ENCODE data around the gene UGT2B17.
"Not testable (repeated sequence)": the region's sequence is repeated elsewhere in the genome, so short reads cannot be mapped to it uniquely, and the experiment has no call there.

Gene UGT2B17

DNA sequence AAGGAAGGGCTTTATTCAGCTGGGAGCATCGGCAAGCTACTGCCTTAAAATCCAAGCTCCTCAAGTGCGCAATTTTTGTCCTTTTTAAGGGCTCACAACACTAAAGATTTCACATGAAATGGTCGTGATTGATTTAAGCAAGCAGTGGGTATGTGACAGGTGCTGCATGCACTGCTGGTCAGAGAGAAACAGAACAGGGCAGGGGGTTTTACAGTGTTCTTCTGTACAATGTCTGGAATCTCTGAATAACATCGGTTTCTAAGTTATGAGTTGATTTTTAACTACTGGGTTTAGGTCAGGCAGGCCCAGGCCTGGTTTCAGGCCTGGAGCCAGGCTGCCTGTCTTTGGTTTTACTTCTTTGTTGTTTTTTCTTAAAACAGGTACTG lies 6.0 kb downstream of the UGT2B17 start:
- no peak overlapping the region for H3K4me2 ChIP-seq (ENCODE audit: low read length)
- no peaks in the 10 kb centered on the region for H3K4me1 ChIP-seq
- TF ChIP-seq CTCF (IDR thresholded peaks at IDR 0.05), result no peak
- H2AFZ ChIP-seq, result no peak overlapping the region
- H3K36me3 ChIP-seq (ENCODE audit: control insufficient read depth, insufficient read depth, low read length), result no peaks in the 10 kb centered on the region
- no peak overlapping the region for H3K4me3 ChIP-seq (ENCODE audit: low read depth, low read length)
- no peaks in the 10 kb centered on the region for H3K9me3 ChIP-seq (ENCODE audit: control insufficient read depth, low read length)
- H3K27ac ChIP-seq, result no peak overlapping the region
- no peaks in the 10 kb centered on the region for H3K27me3 ChIP-seq (ENCODE audit: control insufficient read depth, insufficient read depth, low read length)
- no peaks in the 10 kb centered on the region for H3K79me2 ChIP-seq
- no peak overlapping the region for H3K9ac ChIP-seq

- H3K9me3 ChIP-seq (ENCODE audit: control insufficient read depth, low read length), result no peaks in the 10 kb centered on the region
- no peaks in the 10 kb centered on the region for H3K79me2 ChIP-seq
- H3K9ac ChIP-seq, result no peak overlapping the region
- H3K4me1 ChIP-seq, result no peaks in the 10 kb centered on the region
- H3K27ac ChIP-seq, result no peak overlapping the region
- H3K4me3 ChIP-seq (ENCODE audit: low read depth, low read length), result no peak overlapping the region
- H3K27me3 ChIP-seq (ENCODE audit: control insufficient read depth, insufficient read depth, low read length), result no peaks in the 10 kb centered on the region
- H3K4me2 ChIP-seq (ENCODE audit: low read length), result no peak overlapping the region
- no peak overlapping the region for H2AFZ ChIP-seq
- TF ChIP-seq CTCF (IDR thresholded peaks at IDR 0.05), result no peak
- no peaks in the 10 kb centered on the region for H3K36me3 ChIP-seq (ENCODE audit: control insufficient read depth, insufficient read depth, low read length)
These were observed 6.5 kb downstream of the UGT2B17 start for GRCh38 chr4:68569466-68570121.

DNA sequence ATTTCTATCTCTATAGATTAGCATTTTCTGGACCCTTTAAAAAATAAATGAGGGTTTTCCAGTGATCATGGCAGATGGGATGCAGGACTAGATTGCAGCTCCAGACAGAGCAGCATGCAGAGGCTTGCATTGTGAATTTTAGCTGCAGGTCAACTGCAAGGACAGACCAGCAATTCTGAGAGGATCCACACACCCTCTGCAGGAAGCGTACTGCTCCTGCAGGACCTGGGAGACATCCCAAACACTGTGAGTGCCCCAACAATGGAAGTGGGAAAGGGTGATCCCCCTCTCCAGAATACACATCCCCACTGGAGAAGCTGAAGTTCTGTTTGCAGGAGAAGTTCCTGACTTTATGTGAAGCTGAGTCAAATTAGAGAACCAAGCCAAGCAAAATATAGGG lies 7.1 kb downstream of the UGT2B17 start:
- not testable (repeated sequence) for H3K79me2 ChIP-seq; H2AFZ ChIP-seq; H3K27me3 ChIP-seq (ENCODE audit: control insufficient read depth, insufficient read depth, low read length); H3K9me3 ChIP-seq (ENCODE audit: control insufficient read depth, low read length); H3K27ac ChIP-seq; H3K4me3 ChIP-seq (ENCODE audit: low read depth, low read length); H3K4me2 ChIP-seq (ENCODE audit: low read length); H3K36me3 ChIP-seq (ENCODE audit: control insufficient read depth, insufficient read depth, low read length); H3K9ac ChIP-seq; H3K4me1 ChIP-seq

DNA sequence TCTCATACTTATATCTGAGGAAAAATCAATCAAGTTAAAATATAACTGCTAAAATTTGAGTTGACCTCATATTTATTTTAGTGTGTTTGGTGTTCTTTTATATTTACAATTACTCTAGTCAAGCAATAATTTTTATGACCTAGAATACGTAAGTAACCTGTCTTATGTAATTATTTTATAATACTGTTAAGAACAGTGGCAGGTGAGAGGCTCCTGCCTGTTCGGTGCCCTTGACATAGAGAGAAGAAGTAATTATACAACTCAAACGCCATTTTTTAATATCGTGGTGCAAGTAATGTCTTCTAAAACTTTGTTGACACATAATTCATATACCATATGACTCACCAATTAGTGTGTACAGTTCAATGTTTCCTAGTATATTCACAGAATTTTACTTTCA lies 7.6 kb downstream of the UGT2B17 start:
- H3K9me3 ChIP-seq (ENCODE audit: control insufficient read depth, low read length); H3K9ac ChIP-seq; H2AFZ ChIP-seq: not testable (repeated sequence)

DNA sequence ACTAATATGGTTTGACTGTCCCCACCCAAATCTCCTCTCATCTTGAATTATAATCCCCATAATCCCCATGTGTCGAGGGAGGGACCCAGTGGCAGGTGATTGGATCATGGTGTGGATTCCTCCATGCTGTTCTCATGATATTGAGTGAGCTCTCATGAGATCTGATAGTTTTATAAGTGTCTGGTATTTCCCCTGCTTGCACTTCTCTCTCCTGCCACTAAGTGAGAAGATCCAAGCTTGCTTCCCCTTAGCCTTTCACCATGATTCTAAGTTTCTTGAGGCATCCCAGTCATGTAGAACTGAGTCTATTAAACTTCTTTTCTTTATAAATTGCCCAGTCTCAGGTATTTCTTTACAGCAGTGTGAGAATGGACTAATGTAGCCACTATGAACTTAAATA lies 9.8 kb downstream of the UGT2B17 start:
- H3K9ac ChIP-seq; H3K27me3 ChIP-seq (ENCODE audit: control insufficient read depth, insufficient read depth, low read length); H3K9me3 ChIP-seq (ENCODE audit: control insufficient read depth, low read length); H3K27ac ChIP-seq; H3K36me3 ChIP-seq (ENCODE audit: control insufficient read depth, insufficient read depth, low read length); H3K4me1 ChIP-seq; H3K4me2 ChIP-seq (ENCODE audit: low read length); H3K79me2 ChIP-seq; H3K4me3 ChIP-seq (ENCODE audit: low read depth, low read length); H2AFZ ChIP-seq: not testable (repeated sequence)

More for the DNA sequence above, 7.6 kb downstream of the UGT2B17 start:
- H3K4me3 ChIP-seq (ENCODE audit: low read depth, low read length); H3K79me2 ChIP-seq; H3K4me2 ChIP-seq (ENCODE audit: low read length); H3K4me1 ChIP-seq; H3K27me3 ChIP-seq (ENCODE audit: control insufficient read depth, insufficient read depth, low read length); H3K36me3 ChIP-seq (ENCODE audit: control insufficient read depth, insufficient read depth, low read length); H3K27ac ChIP-seq: not testable (repeated sequence)

DNA sequence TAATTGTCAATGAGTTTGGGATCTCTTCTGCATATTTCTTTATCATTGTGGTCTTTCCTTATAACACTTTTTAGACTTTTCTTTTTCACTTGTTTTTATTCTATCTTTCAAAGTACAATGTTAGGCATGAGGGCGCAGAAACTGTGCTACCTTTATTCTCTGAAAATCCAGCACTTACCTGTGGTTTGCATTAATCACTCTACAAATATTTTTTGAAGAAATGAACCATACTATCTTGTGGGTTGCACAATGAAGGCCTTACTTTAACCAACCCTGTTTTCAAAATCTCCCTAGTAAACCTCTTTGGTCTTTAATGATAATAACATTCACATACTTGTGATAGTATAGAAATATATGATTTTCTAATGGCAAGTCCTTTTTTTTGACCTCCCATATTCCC lies 11.0 kb downstream of the UGT2B17 start:
- H3K9ac ChIP-seq; H3K79me2 ChIP-seq; H3K27ac ChIP-seq; H3K4me1 ChIP-seq; H3K9me3 ChIP-seq (ENCODE audit: control insufficient read depth, low read length); H3K4me3 ChIP-seq (ENCODE audit: low read depth, low read length); H2AFZ ChIP-seq; H3K4me2 ChIP-seq (ENCODE audit: low read length); H3K27me3 ChIP-seq (ENCODE audit: control insufficient read depth, insufficient read depth, low read length); H3K36me3 ChIP-seq (ENCODE audit: control insufficient read depth, insufficient read depth, low read length): not testable (repeated sequence)

DNA sequence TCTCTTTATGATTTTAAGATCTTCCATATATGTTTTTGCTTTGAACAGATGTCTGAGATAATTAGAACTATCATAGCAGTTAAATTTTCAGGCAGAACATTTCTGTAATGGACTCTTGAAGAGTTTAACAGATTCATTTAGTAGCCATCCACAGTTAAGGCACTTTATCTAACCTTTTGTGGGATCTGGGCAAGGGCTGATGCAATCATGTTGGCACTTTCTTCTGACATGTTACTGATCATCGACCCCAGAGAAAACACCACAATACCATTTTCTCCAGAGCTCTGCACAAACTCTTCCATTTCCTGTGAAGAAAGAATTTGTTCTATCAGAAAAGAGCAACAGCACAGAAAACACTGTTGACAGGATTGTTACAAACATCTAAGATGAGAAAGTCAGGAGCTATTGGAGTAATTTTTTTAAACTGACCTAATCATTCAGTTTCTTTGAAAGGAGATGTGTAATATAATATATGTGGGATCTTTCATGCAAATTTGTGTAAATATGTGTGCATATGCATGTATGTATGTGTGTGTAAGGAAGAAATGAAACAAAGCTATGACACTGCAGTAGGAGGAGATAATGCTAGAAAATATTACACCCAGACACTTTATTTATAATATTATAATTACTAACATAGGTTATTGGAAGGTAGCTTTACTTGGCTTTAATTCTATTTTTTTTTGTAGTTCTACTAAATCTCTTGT lies 15.6 kb downstream of the UGT2B17 start:
- H3K36me3 ChIP-seq (ENCODE audit: control insufficient read depth, insufficient read depth, low read length); H3K27me3 ChIP-seq (ENCODE audit: control insufficient read depth, insufficient read depth, low read length); H2AFZ ChIP-seq; H3K27ac ChIP-seq; H3K9ac ChIP-seq; H3K4me2 ChIP-seq (ENCODE audit: low read length); H3K9me3 ChIP-seq (ENCODE audit: control insufficient read depth, low read length); H3K4me3 ChIP-seq (ENCODE audit: low read depth, low read length); H3K4me1 ChIP-seq; H3K79me2 ChIP-seq: not testable (repeated sequence)

GRCh38 chr4:68553830-68554229 lies 22.3 kb downstream of the UGT2B17 start:
- not testable (repeated sequence) for H3K4me1 ChIP-seq; H3K27ac ChIP-seq; H3K4me3 ChIP-seq (ENCODE audit: low read depth, low read length); H3K4me2 ChIP-seq (ENCODE audit: low read length); H2AFZ ChIP-seq; H3K9me3 ChIP-seq (ENCODE audit: control insufficient read depth, low read length); H3K9ac ChIP-seq; H3K27me3 ChIP-seq (ENCODE audit: control insufficient read depth, insufficient read depth, low read length); H3K79me2 ChIP-seq; H3K36me3 ChIP-seq (ENCODE audit: control insufficient read depth, insufficient read depth, low read length)

DNA sequence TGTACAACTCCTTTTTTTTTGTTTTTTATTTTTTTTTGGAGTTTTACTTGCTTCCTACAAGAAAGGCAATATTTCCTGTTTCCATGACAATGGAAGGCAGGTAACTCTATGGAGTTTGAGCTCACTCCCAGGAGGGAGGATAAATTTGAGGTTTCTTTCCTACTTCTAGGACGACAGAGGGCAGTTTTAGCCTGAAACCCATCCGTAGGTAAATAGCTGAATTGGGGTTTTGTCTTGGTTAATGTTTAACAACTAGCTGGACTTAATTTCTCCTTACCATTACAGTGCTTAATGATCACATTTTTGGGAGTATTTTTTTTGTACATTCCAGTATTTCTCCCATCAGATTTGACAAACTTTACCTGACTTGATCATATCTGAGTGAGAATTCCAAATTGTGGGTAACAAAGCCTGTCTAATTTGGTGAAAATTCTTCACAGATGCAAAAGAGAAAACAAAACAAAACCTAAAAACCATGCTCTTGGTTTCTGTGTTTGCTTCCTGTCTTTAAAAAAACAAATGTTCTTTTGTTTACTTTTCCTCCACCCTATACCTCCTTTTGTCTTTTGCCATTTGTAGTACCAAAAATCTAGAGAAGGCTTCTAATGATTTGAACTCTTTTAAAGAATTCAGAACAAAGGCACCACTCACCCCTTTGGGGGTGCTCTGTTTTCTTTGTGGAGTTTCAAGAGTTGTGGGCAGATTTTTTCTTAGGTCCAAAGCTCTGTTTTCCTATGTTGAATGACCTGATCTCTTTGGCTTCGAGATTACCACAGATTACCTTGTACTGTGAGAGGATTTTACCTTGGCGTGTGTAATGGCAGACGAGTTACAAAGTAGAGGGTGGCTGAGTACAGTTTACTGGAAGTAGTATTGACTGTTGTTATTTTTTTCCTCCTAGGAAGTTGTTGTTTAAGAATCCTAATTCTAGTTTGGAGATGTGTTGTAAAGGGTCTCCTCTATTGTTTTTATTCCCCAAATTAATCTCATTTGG lies 23.0 kb downstream of the UGT2B17 start:
- H3K4me2 ChIP-seq (ENCODE audit: low read length); H3K36me3 ChIP-seq (ENCODE audit: control insufficient read depth, insufficient read depth, low read length); H3K9ac ChIP-seq; H3K27me3 ChIP-seq (ENCODE audit: control insufficient read depth, insufficient read depth, low read length); H3K9me3 ChIP-seq (ENCODE audit: control insufficient read depth, low read length); H2AFZ ChIP-seq; H3K4me1 ChIP-seq; H3K4me3 ChIP-seq (ENCODE audit: low read depth, low read length); H3K27ac ChIP-seq; H3K79me2 ChIP-seq: not testable (repeated sequence)

All from parathyroid adenoma (tissue), 2 donors.